Embryonic facial prominence (tissue), 1 donor: ENCODE results near the gene GALNS.
"Not testable (repeated sequence)": the region's sequence is repeated elsewhere in the genome, so short reads cannot be mapped to it uniquely, and the experiment has no call there.

Experiments
- DNase-seq: peaks from one replicate; pipeline ENCODE4 v3.0.0-alpha.2; 2016; ENCODE audit errors: extremely low spot score

The GALNS gene

DNA sequence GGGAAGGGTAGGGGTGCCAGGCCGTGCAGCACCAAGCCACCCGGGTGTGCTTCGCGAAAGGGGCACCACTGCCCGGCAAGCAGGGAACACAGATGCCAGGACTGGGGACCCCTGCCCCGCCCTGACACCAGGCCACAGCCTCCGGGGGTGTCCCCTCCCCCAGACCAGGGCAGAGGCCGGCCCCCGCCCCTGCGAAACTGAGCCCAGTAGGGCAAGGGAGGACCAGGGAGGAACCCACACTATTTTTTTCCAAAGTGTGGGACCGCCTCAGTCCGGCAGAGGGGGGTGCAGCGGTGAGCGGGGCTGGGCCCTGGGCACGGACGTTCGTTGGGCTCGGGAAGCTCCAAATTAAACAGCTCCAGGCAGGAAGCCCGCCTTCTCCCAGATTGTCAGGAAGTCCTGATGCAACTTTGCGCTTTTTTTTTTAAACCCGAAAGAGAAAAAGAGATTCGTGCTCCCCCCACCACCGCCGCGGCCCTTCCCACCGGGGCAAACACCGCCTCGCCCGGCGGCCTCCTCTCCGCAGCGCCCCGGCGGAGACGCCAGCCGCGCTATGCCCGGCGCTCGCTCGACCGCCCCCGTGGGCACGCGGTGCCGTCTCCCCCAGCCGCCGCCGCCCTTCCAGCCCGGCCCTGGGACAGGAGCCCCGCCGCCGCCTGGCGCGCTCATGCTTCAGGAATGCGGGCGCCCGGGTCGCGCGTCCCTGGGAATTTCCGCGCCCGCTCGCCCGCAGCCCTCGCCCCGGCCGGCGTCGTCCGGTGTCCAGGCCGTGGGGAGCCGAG is 72.5 kb downstream of the GALNS start:
- DNase-seq = no peak

DNA sequence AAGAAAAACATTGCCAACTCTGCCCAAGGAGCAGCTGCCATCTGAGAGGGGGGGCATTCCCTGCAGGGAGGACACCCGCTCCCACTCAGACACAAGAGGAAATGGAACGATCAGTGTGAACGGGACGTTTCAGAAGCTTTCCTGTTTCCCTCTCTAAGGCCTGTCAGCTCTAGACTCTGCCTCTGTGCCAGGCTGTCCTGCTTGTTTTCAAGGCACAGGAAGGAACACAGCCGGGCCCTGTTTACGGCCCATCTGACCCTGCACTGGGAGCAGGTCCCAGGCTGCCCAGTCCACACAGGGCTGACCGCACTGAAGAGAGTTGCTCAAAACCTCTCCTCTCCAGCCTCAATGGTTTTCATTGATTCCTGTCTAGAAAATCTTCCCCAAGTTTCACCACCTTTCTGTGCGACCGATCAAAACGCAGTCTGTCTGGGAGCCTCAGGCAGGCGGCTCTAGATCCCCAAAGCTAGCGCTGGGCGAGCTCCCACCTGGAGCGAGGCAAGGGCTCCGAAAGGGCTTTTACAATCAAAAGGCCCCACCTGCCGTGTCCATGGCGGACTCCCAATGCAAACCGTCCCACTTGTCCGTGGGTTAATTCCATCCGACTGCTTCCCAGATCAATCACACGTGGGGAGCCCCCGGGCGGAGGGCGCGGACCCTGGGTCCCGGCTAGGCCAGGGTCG is 73.2 kb downstream of the GALNS start:
- DNase-seq = no peak

DNA sequence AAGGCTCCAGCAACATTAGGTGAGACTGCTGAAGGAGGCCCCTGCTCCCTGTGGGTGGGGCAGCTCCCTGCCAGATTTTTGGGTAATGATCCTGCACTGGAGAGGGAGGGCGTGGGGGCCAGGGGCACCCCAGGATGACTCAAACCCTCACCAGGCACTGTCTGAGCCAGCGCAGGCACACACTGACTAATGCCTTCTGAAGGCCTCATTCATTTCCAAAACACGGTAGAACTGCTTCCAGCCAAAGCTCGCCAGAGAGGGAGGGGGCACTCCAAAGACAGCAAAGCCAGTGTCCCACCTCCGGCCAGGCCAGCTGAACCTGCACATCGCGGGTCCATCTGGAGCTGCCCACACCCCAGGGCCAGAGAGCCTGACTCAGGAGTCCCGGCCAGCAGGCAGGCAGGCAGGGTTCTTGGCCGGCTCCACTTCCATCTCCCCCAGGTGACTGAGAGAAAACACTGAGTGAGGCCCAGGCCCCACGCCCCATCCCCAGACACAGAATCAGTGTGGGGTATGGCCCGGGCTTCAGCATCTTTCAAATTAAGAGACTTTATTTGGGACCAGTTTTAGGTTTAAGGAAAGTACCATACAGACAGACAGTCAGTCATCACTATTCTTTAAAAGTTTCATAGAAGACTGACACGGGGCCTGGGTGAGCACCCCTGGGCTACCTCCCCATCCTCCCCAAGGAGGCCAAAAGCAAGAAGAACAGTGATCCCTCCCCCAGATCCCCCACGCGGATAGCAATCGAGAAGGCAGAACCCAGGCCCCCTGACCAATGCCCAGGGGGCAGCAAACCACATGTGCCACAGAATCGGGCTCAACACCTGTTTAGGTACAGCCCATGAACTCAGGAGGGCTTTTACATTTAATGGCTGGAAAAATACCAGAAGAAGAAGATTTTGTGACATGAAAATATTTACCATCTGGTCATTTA is 74.0 kb downstream of the GALNS start:
- no peak for DNase-seq

DNA sequence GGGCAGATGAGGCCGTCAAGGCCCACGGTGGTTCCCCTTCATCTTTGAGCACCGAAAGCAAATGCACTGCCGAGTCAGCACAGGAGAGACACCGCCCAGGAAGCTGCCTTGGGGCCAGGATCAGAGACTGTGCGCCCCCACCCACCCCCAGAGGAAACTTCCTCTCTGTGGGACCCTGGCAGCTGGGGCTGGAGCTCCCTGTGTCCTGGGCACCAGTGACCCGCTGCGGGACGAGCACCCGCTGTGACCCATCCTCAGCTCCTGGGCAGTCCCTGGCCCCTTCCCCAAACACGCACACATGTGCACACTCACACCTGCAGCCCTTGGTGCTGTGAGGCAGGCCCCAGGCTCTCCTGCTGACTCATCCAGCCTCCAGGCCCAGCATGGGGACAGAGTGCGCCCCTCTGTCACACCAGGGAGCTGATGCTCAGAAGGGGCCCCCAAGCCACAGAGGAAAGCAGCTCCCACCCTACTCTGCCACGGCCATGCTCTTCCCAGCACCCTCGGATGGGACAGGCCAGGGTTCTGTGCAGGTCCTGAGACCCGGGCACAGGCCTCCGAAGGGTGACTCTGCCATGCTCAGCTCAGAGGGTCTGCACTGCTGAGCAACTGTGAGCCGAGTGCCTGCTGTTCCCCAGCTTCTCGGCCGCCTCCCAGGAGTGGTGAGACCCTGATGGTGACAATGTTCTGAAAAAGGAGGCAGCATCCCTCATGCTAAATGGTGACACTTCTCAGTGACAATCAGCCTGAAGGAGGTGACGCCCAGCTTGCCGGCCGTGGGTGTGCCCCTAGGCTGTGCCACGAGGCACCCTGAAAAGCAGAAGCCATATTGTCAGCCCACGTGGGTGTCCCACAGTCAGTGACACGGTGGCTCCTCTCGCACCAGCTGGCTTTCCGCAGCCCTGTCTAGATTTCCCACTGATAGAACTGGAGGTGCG is 75.3 kb downstream of the GALNS start:
- no peak for DNase-seq

DNA sequence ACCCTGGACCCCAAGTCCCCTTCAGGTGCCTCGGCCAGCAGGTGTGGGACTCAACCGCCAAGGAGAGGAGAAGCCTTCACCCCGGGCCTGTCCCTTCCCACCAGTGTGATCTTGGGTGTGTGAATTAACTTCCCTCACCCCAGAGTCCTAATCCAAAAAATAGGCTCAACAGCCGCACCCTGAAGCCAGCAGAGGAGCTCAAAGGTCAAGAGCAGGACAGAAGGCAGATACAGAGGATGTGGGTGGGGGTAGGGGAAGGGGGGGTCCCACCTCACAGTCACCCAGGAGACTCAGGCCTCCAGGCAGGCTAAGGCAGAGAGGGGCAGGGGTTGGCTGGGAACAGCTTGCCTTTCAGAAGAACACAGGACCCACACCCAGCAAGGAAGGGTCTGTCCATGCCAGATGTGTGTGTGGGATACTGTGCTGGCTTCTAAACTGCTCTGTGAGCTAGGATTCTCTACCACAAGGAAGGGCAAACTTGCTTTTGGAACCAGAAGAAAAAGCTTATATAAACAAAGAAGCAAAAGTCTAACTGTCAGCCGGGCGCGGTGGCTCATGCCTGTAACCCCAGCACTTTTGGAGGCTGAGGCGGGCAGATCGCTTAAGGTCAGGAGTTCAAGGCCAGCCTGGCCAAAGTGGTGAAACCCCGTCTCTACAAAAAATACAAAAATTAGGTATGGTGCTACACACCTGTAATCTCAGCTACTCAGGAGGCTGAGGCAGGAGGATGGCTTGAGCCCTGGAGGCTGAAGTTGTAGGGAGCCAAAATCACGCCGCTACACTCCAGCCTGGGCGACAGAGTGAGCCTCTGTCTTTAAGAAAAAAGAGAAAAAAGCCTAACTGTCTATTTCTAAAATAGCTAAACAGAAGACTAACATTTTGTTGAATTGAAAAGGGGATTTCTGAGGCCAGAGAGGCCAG is 76.3 kb downstream of the GALNS start:
- no peak for DNase-seq

DNA sequence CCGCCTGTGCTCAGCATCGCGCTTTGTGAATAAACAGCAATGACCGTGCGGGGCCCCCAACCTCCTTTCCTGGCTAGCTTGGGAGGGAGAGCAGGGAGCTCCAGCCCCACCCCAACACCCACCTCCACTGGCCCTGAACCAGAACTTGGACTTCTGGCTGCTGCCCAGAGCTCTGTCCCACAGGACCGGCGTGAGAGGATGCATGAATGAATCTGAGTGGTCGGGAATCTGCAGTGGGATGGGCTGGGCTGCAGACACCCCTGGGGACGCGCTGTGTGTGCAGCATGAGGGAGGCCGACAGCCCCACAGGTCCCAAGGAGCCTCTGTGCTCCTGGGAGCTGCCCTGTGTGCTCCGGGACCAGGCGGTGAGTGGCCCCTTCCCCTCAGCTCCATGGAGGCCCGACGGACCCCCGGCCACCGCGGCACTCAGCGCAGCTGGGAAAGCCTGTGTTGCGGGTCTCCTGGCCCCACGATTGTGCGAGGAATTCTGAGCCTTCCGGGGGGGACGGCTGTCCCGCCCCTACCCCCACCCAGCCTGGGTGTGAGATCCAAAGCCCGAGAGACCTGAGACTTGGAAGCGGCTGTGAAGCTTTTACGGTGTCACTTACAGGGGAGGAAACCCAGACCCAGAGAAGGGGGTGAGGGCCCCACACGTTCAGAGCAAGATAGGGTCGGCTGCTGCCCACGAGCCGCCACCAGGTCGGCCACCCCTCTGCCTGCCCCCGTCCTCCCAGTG is 77.2 kb downstream of the GALNS start:
- DNase-seq = no peak

DNA sequence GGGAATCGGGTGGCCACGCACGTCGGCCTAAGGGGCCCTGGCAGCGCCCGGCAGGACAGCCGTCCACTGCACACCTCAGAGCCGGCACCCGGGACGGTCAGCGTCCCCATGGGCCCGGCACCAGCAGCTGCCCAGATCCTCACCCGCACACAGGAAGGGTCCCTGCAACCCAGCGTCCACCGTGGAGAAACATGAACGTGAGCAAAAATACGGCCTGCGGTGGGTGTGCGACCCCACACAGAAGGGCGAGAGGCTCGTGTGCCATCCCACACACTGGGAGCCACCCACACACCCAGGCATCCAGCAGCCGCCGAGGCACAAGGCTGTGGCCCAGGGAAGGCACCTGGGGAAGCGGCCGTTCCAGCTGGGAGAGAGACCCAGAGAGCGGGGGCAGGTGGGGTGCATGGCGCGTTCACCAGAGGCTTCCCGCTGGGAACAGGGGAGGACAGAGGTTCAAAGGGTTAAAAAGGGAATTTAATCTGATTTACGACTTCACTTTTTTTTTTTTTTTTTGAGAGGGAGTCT is 78.1 kb downstream of the GALNS start:
- DNase-seq = no peak

DNA sequence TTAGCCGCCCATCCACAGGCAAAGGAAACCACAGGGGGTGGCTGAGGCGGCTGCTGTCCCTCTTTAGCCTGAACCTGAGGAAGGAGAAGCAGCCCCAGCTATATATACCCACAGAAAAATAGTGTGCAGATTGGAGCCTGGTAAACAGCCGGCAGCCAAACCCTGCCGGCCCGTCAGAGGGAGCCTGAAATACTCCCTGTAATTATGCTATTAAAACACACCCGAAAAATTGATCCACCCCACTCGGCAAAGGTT is 78.5 kb downstream of the GALNS start:
- DNase-seq = no peak

DNA sequence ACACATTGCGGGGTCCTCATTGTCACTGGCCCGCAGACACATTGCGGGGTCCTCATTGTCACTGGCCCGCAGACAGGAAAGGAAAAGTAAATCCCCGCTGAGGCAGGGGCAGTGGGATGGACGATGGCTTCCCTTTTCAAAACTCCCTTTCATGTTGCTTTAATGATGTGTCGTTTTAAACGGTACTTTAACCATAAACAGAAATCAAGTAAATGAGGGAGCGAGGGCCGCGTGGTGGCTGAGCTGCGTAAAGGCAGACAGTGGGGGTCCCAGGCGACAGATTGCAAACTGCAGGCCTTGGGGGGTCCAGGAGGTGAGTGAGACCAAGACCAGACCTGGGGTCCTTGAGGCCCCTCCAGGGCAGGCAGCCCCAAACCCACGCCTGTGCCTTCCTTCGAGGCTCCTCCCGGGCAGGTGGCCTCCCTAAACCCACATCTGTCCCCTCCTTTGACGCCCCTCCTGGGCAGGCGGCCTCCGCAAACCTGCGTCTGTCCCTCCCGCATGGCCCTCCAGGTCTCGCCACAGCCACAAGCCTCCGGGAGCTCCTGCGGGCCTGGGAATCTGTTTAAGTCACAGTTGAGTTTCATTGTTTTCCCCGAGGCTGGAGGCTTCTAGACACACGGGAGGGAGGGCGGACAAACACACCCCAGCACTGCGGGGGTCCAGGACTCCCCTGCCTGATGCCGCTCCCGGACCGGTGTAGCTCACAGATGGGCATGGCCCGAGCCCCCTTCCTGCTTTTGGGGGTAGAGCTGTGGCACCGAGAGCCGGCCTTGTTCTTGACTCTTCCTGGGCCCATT is 79.1 kb downstream of the GALNS start:
- no peak for DNase-seq

DNA sequence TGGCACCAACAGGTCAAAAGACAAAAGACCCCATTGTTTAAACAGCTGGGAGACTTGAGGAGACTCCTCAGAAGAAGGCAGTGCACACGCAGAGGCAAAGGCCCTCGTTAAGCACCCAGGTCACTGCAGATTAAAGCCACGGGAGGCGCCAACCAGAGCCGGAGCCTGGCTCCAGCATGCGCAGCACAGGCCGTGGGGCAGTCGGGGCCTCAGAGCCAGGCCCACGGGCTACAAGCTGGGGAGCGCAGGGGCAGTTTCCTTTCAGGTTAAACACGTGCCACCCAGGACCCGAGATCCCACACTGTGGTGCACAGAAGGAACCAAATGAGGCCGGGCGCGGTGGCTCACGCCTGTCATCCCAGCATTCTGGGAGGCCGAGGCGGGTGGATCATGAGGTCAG is 80.9 kb downstream of the GALNS start:
- DNase-seq = no peak

DNA sequence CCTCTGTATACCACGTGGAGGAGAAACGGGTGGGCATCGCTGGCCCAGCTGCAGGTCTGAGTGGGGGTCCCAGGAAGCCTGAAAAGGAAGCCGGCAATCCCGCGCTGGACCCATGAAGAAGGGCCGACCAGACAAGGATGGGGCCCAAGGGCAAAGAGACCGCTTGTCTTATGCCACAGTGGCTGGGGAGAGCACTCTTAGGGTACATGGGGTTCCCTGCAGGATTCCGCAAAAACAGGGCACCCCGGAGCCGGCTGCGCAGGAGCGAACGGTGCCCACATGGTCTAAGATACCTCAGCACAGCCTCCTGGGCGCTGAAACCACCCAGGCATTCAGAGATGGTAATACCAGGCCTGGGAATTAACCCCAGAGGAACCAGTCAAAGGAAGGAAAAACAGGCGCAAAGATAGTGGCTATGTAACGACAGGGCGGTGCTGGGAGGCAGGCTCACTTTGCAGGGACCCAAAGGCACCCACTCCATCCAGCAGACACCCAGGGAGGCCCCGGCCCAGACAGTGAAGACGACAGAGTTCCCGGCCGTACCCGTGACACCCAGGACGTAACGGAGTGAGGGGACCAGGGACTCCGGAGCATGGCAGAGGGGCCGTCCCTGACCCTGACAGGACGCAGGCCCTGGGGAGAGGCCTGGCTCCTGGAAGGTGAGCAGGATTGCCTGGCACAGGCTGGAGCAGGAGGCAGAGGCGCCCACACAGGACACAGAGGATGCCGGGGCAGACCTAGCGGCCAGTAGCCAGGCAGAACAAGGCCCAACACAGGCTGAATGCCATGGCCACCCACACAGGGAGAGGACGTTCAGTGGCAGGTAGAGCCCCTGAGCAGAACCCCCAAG is 82.0 kb downstream of the GALNS start:
- no peak for DNase-seq

DNA sequence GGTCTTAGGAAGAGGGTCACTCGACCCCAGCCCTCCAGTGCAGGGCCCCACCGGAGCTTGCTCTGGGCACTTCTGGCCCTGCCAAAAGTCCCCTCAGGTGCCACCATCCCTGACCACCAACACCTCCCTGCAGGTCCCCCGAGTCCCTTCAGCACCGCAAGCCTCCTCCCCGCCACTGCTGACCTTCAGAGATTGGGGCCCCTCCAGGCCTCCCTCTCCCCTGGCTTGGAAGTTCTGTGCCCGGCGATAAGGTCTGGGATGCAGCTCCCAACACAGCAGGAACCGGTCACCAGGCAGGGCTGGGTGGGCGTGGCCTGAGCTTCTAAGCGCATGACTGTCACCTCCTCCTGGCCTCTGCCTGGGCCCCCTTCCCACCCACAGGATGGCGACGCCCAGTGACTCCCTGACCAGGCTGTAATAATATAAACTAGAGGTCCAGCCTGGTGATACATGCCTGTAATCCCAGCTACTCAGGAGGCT is 82.9 kb downstream of the GALNS start:
- DNase-seq = no peak

DNA sequence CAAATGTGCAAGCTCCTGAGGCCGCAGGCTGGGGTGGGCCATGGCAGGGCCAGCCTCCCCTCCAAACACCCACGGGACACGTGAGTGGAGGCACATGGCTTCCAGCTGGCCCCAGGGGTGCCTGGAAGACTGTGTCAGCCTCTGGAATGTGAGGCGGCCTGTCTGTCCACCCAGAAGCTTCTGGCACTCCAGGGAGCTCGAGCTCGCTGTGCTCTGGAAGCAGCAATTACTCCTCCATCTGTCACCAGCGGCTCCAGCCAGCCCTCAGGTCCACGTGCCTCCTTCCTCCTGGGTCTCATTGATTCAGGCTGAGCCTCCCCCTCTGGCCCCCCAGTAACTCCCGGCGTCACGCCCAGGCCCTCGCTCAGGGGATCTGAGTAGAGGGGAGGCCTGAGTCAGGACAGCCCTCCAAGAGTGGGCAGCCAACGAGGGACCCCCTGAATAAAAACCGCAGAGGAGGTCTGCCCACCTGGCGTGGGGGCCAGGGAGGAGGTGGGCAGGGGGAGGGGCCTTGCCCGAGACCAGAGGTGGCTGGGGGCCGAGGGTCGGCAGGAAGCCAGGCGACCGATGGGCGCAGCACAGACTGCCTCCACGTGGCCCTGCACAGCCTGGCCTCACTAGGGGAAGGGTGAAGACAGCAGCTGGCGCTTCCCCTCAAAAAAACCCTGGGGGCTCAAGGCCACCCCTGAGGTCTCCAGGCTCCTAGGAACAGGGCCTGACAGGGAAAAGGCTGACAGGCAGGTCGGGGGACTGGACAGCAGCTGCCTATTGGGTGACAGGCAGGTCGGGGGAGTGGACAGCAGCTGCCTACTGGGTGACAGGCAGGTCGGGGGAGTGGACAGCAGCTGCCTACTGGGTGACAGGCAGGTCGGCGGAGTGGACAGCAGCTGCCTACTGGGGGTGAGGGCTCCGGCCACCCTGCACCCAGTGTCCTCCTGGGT is 83.6 kb downstream of the GALNS start:
- DNase-seq = no peak

DNA sequence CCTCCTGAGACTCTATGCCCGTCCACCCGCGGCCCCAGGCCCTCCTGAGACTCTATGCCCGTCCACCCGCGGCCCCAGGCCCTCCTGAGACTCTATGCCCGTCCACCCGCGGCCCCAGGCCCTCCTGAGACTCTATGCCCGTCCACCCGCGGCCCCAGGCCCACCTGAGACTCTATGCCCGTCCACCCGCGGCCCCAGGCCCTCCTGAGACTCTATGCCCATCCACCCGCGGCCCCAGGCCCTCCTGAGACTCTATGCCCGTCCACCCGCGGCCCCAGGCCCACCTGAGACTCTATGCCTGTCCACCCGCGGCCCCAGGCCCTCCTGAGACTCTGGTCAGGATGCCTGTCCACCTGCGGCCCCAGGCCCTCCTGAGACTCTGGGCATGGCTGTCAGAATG is 85.0 kb downstream of the GALNS start:
- DNase-seq = not testable (repeated sequence)

DNA sequence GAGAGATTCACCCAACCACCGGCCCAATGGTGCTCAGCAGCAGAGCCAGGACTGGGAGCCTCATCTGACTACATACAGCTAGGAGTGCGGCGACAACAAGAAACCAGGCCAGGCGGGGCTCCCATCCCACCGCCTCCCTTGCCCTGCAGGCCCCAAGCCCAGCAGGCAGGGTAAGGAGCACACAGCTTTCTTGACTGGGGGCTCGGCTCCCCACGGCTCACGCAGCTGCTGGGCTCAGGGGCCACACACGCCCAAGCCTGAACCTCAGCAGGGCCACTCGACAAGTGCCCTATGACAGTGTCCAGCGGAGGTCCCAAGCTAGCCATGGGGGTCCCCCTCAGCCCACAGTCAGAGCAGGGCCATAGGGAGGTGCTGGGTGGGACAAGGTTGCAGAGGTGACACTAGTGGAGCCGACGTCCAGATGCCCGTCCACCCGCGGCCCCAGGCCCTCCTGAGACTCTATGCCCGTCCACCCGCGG is 85.4 kb downstream of the GALNS start:
- no peak for DNase-seq
